ENCODE results near the gene DBP.
A peak's percentile ranks its signal among the peaks of the same experiment; 100 is the strongest.
"Not testable (repeated sequence)": the region's sequence is repeated elsewhere in the genome, so short reads cannot be mapped to it uniquely, and the experiment has no call there.

DBP gene

GRCh38 chr19:48635263-48635965 is 1.8 kb downstream of the DBP start:
- H3K4me3 ChIP-seq (ENCODE audit: low read depth, low read length) = peak overlapping the region; percentile 72
- no peak for TF ChIP-seq CTCF (IDR thresholded peaks at IDR 0.05; ENCODE audit: control insufficient read depth, extremely low read depth, insufficient read depth)
- DNase-seq (ENCODE audit: low read depth) = no peak

GRCh38 chr19:48634424-48635262 is 2.5 kb downstream of the DBP start:
- no peak for TF ChIP-seq CTCF (IDR thresholded peaks at IDR 0.05; ENCODE audit: control insufficient read depth, extremely low read depth, insufficient read depth)
- peak; percentile 89 for DNase-seq (ENCODE audit: low read depth)
- H3K4me3 ChIP-seq (ENCODE audit: low read depth, low read length) = peak overlapping the region; percentile 43

- H3K4me3 ChIP-seq (ENCODE audit: low read depth, low read length) = peak overlapping the region; percentile 43
- DNase-seq (ENCODE audit: low read depth) = no peak
Measured at GRCh38 chr19:48634036-48634342, 3.2 kb downstream of the DBP start.

GRCh38 chr19:48633148-48634035 is 3.8 kb downstream of the DBP start:
- no peak for DNase-seq (ENCODE audit: low read depth)
- no peak for TF ChIP-seq CTCF (IDR thresholded peaks at IDR 0.05; ENCODE audit: control insufficient read depth, extremely low read depth, insufficient read depth)
- peak overlapping the region; percentile 43 for H3K4me3 ChIP-seq (ENCODE audit: low read depth, low read length)

More at GRCh38 chr19:48634036-48634342, 3.2 kb downstream of the DBP start:
- no peak for TF ChIP-seq CTCF (IDR thresholded peaks at IDR 0.05; ENCODE audit: control insufficient read depth, extremely low read depth, insufficient read depth)

- H3K4me3 ChIP-seq (ENCODE audit: low read depth, low read length) = no peak overlapping the region
- no peak for TF ChIP-seq CTCF (IDR thresholded peaks at IDR 0.05; ENCODE audit: control insufficient read depth, extremely low read depth, insufficient read depth)
- DNase-seq (ENCODE audit: low read depth) = no peak
Measured at GRCh38 chr19:48632692-48633147, 4.5 kb downstream of the DBP start.

- not testable (repeated sequence) for H3K4me3 ChIP-seq (ENCODE audit: low read depth, low read length); DNase-seq (ENCODE audit: low read depth)
Measured at GRCh38 chr19:48632286-48632685, 4.9 kb downstream of the DBP start.

- H3K4me3 ChIP-seq (ENCODE audit: low read depth, low read length) = no peak overlapping the region
- DNase-seq (ENCODE audit: low read depth) = no peak
- TF ChIP-seq CTCF (IDR thresholded peaks at IDR 0.05; ENCODE audit: control insufficient read depth, extremely low read depth, insufficient read depth) = no peak
Measured at GRCh38 chr19:48631225-48631624, 6.0 kb downstream of the DBP start.
